Nucleus accumbens (tissue), 56 donors: ENCODE measurements around the gene PDAP1.

Experiments
- DNase-seq, 56 donors: peaks; one replicate each; lab custom pipeline; 2025; lab: John Stamatoyannopoulos, UW

PDAP1 gene

GRCh38 chr7:99428972-99429566, 20.7 kb upstream of the PDAP1 start:
- DNase-seq, result no peak

GRCh38 chr7:99424932-99425730, 16.7 kb upstream of the PDAP1 start:
- no peak for DNase-seq

GRCh38 chr7:99422625-99423024, 14.2 kb upstream of the PDAP1 start:
- DNase-seq, result no peak

GRCh38 chr7:99422186-99422585, 13.8 kb upstream of the PDAP1 start:
- DNase-seq, result no peak

- no peak for DNase-seq
Observed at GRCh38 chr7:99420986-99421385, 12.6 kb upstream of the PDAP1 start.

- no peak for DNase-seq
Observed at GRCh38 chr7:99420213-99420612, 11.8 kb upstream of the PDAP1 start.

GRCh38 chr7:99419323-99420021, 11.1 kb upstream of the PDAP1 start:
- DNase-seq, result no peak

- no peak for DNase-seq
Observed at GRCh38 chr7:99418260-99418659, 9.9 kb upstream of the PDAP1 start.

GRCh38 chr7:99415513-99416127, 7.2 kb upstream of the PDAP1 start:
- peak in 26 of 56 donors; percentile 2 to 65 (median 17) for DNase-seq

- no peak for DNase-seq
Observed at GRCh38 chr7:99410635-99411034, 2.2 kb upstream of the PDAP1 start.

GRCh38 chr7:99409806-99410205, 1.4 kb upstream of the PDAP1 start:
- DNase-seq, result no peak

GRCh38 chr7:99409192-99409572, 785 bp upstream of the PDAP1 start:
- peak in 5 of 56 donors; percentile 24 to 52 (median 36) for DNase-seq

GRCh38 chr7:99407872-99408378, 472 bp downstream of the PDAP1 start:
- DNase-seq, result peak in 30 of 56 donors; percentile 10 to 72 (median 40)

GRCh38 chr7:99406557-99406956, 1.8 kb downstream of the PDAP1 start:
- DNase-seq, result no peak

- no peak for DNase-seq
Observed at GRCh38 chr7:99404977-99405320, 3.4 kb downstream of the PDAP1 start.

- DNase-seq, result peak in 1 of 56 donors; percentile 11
Observed at GRCh38 chr7:99404235-99404976, 4.0 kb downstream of the PDAP1 start.

- no peak for DNase-seq
Observed at GRCh38 chr7:99403764-99404163, 4.6 kb downstream of the PDAP1 start.

- DNase-seq, result no peak
Observed at GRCh38 chr7:99402854-99403253, 5.5 kb downstream of the PDAP1 start.

GRCh38 chr7:99399597-99399996, 8.8 kb downstream of the PDAP1 start:
- no peak for DNase-seq

- no peak for DNase-seq
Observed at GRCh38 chr7:99398891-99399445, 9.4 kb downstream of the PDAP1 start.
